NCI-H1694 (cell line): ENCODE data around the gene LRRC8E.
"Not testable (repeated sequence)": the region's sequence is repeated elsewhere in the genome, so short reads cannot be mapped to it uniquely, and the experiment has no call there.

Experiments used
- DNase-seq: peaks from one replicate; lab custom pipeline; 2025; lab: John Stamatoyannopoulos, UW

The LRRC8E gene

GRCh38 chr19:7920519-7921301 is 32.4 kb downstream of the LRRC8E start:
- peak; percentile 96 for DNase-seq

DNA sequence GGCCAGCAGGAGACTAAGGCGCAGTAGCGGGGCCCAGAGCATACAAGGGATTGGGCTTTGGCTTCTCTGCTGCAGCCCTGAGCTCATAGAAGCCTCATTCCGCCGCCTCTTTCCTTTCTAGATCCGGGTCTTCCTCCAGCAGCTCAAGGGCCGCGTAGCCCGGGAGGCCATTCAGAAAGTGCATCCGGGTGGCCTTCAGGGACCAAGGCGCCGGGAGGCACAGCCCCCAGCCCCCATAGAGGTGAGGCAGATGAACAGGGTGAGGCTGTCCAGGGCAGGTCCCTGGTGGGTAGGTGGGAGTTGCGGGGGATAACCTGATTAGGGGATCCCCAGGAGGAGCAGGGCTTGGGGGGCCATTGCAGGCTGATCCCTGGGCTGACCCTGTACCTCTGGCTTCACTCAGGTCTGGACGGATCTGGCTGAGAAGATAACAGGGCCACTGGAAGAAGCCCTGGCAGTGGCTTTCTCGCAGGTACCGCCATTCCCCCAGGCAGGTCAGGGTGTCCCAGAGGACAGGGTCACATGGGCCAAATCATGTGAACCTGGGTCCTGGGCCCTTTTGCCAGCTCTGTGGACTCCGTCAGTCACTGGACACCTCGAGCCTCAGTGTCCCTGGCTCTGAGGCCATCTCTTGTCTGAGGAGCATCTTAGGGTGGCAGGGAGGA is 33.1 kb downstream of the LRRC8E start:
- DNase-seq: no peak

- DNase-seq: no peak
These were observed 33.9 kb downstream of the LRRC8E start for GRCh38 chr19:7921967-7922835.

- DNase-seq: no peak
These were observed 34.5 kb downstream of the LRRC8E start for GRCh38 chr19:7922836-7923195.

DNA sequence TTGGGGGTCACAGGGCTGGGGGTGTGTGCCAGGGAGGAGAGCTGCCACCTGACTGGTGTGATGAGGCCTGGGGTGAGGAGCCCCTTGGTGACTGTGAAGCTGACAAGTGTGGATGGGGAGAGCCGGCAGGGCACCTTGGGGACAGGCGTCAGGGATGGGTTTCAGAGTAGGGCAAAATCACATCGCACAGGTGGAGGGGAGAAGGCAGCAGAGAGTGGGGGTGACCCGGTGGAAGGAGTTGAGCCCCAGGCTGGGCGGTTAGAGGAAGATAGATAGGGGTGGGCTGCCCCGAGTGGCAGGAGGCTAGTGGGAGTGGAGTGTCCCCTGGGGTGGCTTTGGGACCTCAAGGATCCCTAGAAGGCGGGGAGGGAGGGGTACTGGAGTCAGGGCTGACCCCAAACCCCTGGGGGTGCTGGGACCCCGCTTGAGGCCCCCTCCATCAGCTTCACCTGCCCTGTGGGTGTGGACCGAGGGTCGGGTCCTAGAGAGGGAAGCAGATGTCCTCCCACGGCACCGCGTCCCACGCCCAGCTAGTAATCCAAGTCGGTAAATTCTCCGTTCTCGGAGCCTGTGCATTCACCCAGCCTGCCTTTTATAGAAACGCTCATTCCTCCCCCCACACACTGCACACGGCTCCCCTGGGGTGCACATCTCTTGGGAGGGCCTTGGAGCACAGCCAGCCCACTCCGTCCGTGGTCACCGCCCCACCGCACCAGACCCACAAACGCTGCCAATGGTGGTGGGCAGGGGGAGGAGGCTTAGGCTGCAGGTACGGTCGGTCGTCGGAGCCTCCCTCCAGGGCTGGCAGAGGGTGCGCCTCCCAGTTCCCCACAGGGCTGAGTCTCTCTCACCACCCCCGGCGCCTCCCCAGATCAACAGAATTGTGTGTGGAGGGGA is 35.2 kb downstream of the LRRC8E start:
- DNase-seq: no peak

DNA sequence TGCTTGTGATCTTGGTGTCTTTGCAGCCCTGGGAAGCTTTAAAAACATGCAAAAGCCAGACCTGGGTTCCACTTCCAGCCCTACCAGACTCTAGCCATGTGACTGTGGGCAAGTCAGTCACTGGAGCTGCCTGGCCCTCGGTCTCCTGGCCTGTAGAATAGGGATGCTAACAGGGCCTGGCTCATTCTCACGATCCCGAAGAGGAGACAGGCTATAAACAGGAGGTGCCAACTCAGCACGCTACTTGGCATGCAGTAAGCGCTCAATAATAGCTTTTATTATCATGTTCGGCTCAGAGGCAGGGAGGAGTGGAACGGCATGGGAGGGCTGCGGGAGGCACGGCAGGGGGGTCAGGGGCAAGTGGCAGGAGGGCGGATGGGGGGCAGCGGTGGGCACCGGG is 35.9 kb downstream of the LRRC8E start:
- DNase-seq: no peak

DNA sequence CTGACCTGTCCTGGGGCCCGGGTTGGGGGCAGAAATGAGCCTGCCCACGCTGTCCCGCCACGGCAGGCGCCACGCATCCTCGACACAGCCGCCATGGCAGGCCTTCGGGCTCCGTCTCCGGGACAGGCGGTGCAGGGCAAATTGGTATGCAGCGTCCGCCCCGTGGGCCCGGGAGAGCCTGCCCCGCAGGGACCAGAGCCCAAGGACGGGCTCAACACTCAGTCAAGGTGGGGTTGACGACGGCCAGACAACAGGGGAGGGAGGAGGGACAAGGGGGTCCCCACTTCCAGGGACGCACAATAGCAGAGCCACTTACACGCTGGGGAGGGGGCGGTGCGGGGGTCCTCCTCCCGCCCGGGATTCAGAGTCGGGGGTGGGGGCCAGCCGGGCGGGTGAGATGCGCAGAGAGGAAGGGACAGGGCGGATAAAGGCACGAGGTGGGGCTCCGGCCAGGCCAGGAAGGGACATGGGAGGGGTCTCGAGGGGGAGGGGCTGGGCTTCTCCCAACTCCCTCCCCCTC is 36.4 kb downstream of the LRRC8E start:
- DNase-seq: no peak

DNA sequence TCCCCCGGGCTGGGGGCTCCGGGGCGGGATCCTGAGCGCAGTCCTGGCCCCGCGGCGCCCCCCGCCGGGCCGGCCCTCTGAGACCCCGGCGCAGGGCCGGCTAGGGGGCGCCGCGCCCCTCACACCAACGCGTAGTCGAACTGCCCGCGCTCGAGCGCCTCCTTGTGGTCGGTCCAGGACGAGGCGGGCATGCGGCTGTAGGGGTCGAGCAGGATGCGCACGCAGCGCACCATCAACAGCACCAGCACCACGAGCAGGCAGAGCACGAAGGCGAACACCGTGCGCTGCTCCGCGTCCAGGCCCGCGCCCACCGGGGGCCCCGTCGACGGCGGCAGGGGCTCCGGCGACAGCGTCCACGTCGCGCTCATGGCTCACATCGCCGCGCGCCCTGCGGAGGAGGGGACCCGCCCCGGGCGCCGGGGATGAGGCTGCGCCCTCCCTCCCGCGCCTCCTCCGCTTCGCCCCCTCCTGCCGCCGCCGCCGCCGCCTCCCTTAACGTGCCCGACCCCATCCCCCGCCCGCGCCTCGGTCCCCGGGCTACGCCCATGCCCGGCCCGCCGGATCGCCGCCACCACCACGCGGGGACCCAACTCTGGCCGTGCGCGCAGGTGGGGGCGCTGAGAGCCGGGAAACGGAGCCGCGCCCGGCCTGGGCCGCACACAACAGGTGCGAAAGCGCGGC is 37.0 kb downstream of the LRRC8E start:
- DNase-seq: peak; percentile 59

DNA sequence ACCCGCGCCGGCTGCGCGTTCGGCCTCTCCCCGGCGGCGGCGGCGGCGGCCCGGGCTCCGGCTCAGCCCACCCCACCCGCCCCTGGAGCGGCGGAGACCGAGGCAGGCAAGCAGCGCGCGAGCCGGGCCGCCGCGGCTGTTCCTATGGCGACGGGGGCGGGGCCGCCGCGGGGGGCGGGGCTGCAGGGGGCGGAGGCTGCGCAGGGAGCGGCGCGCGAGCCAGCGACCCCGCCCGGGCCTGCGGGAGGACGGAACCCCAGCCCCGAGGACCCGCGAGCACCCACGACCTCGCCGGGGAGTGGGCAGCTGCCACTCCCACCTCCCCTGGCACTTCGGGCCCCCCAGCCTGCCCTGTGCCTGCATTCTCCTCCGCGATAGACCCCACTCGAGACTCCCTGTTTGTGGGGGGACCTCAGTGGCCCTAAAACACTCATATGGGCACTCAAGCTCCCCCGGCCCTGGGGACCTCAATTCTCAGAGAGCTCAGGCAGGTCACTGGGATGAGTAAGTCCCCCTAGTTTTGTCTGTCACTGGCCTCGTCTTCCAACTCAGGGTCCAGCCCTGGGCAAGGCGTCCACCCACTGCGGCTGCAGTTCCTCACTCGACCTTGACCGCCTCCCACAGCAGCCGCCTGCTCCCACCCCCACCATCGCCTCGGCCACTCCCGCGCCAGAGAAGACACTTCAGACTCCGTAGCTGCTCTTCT is 37.9 kb downstream of the LRRC8E start, which contains the start of gene CTXN1:
Gene CTXN1, minus strand, starts transcription at position 115 of the 706 bp plus-strand sequence. CDS start 597 bp downstream, outside the sequence.
- DNase-seq: no peak

DNA sequence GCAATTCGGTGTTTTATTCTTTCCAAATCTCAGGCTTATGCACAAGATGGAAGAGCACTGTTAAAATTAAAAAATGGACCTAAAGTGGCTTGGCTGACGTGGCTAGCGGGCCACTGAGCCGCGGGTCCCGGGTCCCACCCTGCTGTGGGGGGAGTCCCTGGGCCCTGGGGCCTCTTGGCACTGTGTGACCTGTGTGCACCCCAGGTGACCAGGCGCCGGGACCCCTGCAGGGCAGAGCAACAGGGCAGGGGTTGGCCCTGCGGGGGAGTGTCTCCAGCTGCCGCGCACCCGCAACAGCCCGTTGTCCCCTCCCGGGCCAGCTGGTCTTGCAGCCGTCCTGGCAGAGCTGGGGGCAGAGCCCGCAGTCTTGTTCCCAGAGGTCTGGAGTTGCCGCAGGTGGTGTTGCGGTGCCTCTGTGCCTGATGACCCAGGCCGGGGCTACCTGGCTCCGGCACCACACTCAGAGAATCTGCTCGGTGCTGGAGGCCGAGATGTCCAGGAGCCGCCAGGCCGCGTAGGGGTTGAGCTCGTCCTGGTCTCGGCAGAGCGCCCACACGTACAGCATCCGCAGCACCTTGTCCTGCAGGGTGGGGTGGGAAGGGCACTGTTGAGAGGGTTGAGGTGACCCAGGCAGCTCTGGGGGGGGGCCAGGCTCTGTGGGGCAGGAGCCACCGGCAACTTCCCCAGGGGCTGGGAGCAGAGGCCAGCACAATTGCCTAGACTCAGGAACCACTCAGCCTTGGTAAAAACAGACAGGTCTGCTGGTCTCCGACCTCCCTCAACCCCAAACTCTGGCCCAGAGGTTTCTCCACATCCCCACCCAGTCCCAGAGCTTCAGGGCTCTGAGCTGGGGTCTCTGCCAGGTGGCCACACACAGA is 38.7 kb downstream of the LRRC8E start:
- no peak for DNase-seq

DNA sequence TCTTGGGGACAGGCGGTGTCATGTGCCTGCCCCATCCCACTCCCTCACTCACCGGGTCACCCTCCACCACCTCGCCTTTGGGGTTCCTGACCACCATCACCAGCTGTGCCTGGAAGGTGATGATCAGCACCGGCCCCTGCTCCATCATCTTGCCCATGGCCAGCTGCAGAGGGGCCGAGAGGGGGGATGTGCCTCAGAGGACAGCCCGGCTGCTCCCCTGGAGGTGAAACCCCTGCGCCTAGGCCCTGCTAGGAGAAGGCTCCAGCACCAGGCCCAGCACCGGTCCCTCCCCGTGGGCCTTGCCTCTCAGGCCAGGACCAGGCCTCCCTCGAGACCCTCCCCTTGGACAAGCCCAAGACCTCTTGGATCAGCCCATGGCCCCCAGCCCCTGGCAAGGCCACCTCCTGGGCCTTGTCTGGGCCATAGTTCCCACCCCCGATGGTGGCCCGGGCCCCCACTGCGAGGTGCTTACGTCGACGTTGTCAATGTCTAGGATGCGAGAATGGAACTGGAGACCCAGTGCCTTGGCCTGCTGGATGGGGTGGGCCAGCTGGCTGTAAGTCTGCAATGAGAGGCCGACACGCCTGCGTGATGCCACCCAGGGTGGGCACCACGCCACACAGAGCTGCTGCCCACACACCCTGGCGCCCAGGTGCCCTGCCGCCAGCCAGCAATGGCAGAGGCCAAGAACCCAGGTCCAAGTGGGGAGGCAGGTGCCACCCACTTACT is 39.5 kb downstream of the LRRC8E start:
- DNase-seq: no peak

DNA sequence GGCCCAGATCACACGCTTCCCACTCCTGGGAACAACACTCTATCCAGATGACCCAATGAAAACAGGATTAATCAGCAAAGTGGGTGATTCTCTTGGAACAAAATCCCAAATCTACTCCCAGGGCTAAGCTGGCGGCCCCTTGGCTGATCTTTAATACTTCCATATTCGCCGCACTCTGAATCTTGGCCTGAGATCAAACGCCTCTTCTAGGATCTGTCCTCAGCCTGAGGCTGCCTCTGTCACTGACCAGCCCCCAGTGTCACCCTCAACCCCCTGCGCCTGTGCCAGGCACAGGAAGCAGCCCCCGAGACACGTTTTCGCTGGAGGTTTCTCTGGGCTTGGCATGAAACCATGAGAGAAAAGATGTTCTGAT is 40.0 kb downstream of the LRRC8E start:
- DNase-seq: no peak

DNA sequence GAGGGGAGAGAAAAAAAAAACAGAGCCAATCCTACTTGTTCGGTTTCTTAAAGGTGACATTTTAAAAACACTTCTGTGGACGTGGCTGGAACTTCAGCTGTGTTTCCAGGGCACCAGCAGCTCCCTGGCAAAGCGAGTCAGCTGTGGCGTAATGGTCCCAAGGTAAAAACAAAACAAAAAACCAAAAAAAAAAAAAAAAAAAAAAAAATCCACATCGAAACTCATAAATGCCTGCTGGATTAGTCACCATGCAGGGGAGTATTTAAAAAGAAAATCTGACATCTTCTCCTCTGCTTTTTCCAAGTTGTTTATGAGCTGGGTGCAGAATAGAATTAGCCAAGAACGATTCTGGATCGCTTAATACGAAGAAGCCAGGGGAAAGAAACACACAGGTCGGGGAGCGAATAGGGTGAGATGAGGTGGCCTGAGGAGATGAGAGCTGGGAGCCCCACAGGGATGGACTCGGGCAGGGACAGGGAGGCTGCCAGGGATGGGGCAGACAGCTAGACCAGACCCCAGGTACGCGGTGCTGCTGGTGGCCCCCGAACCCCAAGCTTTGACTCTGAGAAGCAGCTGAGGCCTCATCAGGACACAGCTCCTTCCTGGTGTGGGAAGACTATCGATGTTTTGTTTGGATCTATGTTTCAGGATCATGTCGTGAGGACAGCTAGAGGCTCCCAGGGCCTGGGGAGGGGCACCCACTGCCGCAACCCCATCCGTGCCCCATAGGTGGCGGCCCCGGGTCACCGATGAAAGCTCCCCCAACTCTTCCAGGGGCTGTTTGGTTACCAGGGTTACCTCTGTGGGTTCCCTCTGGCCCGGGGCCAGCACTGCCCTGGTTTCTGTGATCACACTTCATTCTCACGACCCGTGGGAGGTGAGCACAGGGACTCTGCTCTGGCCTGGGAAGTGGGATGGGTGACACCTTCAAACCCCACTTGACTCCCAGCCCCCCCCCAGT is 40.7 kb downstream of the LRRC8E start:
- DNase-seq: peak; percentile 6

GRCh38 chr19:7930030-7930429 is 41.7 kb downstream of the LRRC8E start:
- not testable (repeated sequence) for DNase-seq

DNA sequence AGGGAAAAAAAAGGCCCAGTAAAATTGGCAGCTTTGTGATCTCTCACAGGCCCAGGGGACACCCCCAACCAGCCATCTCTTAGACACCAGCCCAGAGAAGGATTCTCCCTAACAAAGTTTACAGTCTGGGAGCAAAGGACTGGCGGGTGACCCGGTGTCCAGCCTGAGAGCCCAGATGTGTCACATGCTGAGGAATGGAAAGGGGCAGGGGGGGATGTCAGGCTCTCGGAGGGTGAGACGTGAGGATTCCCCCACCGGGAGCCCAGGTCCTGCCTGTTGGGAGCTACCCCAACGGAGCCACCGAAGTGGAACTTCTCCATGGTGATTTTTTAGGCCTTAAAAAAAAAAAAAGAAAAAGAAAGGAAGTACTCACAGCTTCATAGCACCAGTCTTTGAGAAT is 42.5 kb downstream of the LRRC8E start:
- DNase-seq: no peak

GRCh38 chr19:7931221-7932061 is 43.1 kb downstream of the LRRC8E start:
- no peak for DNase-seq
